Testis (tissue), 3 donors: Measurements from ENCODE around the gene RUNX1. TPM values are rescaled to one million over a fixed set of nuclear protein-coding genes. Genes with fewer than 3 reads are reported as not detected.

ENCODE experiments used
- DNase-seq: peaks from one replicate; pipeline ENCODE4 v3.0.0-alpha.2; 2019
- H3K27ac ChIP-seq, 2 donors: fragments of 200-600 bp; sonication (generic); one replicate each; pipeline ENCODE4 v1.5.1; 2019
- H3K27me3 ChIP-seq: fragments of 200-600 bp; sonication (generic); one replicate; pipeline ENCODE4 v1.5.1; 2019
- H3K36me3 ChIP-seq: fragments of 200-600 bp; sonication (generic); one replicate; pipeline ENCODE4 v1.5.1; 2017; ENCODE audit warnings: low read depth; ENCODE audit errors: missing control alignments
- H3K4me1 ChIP-seq: fragments of 200-600 bp; sonication (generic); one replicate; pipeline ENCODE4 v1.5.1; 2019
- H3K4me3 ChIP-seq, 2 donors: fragments of 200-600 bp; sonication (generic); one replicate each; pipeline ENCODE4 v1.5.1; 2017 to 2019
- H3K9me3 ChIP-seq: fragments of 200-600 bp; sonication (generic); one replicate; pipeline ENCODE4 v1.5.1; 2017
- CTCF ChIP-seq, 3 experiments: fragments of 450-650 bp in 2 of 3; fragments of 200-600 bp in 1 of 3; sonication (generic) in 1 of 3; IDR thresholded peaks; one replicate each; pipeline ENCODE4 v1.5.1; 2016 to 2019; ENCODE audit warnings: antibody characterized with exemption in 3 of 3, mild to moderate bottlenecking in 2 of 3, moderate library complexity in 1 of 3
- POLR2A ChIP-seq: fragments of 450-650 bp; IDR thresholded peaks from one replicate; pipeline ENCODE4 v1.6.1; 2017; ENCODE audit warnings: antibody characterized with exemption, mild to moderate bottlenecking, moderate library complexity
- WGBS, 2 donors: methylation state at CpG; one replicate each; pipeline ENCODE4 v1.1.5; 2018; 5-methylcytosine and 5-hydroxymethylcytosine counted together
- intact Hi-C: fragments of 100-400 bp; cut with DNase I; formaldehyde crosslinking; loops from one replicate; pipeline ENCODE4 v1.15.1; 2023; ENCODE audit warnings: low total_unique reads
- polyA plus RNA-seq: library from polyadenylated mRNA; stranded (reverse); fragments of 350-450 nt; fragmentation: Illumina TruSeq; extraction: RNeasy Lipid Tissue Mini Kit (QIAGEN cat#74804); gene quantifications from one replicate; pipeline ENCODE4 v1.2.3, GENCODE V29; 2014; ENCODE audit warnings: low read depth, low replicate concordance; ENCODE audit not compliant: insufficient read depth
- total RNA-seq, 2 donors: library from RNA; depleted of rRNA; stranded (reverse); fragments of >200 nt; gene quantifications; one replicate each; pipeline ENCODE4 v1.2.3, GENCODE V29; 2016

Gene RUNX1
- total and polyA plus RNA-seq, 3 donors from 2014 or later: 11.1 to 28.7 (median 24.3) TPM

- H3K9me3 ChIP-seq: no peaks in the 10 kb centered on the region
- DNase-seq: no peak
- H3K27ac ChIP-seq: no peak overlapping the region
- no peak for TF ChIP-seq CTCF (IDR thresholded peaks at IDR 0.05)
- TF ChIP-seq POLR2A: no peak
- 93 to 96% methylated on average over 5 of the region's 5 CpGs for WGBS, 2 donors
- H3K27me3 ChIP-seq: no peaks in the 10 kb centered on the region
- intact Hi-C loops: no loop called here
- H3K4me3 ChIP-seq: no peak overlapping the region
- no peaks in the 10 kb centered on the region for H3K4me1 ChIP-seq
- no peaks in the 10 kb centered on the region for H3K36me3 ChIP-seq
Measured at GRCh38 chr21:35093514-35093913, 44.4 kb upstream of the RUNX1 start.

GRCh38 chr21:35091496-35091895, 42.4 kb upstream of the RUNX1 start:
- no peaks in the 10 kb centered on the region for H3K36me3 ChIP-seq
- no peaks in the 10 kb centered on the region for H3K9me3 ChIP-seq
- intact Hi-C loops: no loop called here
- no peaks in the 10 kb centered on the region for H3K27me3 ChIP-seq
- H3K4me1 ChIP-seq: no peaks in the 10 kb centered on the region
- no peak overlapping the region for H3K4me3 ChIP-seq
- no peak overlapping the region for H3K27ac ChIP-seq
- TF ChIP-seq CTCF (IDR thresholded peaks at IDR 0.05) (no peak), POLR2A (no peak)
- DNase-seq: no peak
- WGBS, 2 donors: 88 to 92% methylated on average over 3 of the region's 3 CpGs

GRCh38 chr21:35090403-35090802, 41.3 kb upstream of the RUNX1 start:
- intact Hi-C loops: no loop called here
- WGBS, 2 donors: 64 to 71% methylated on average over 4 of the region's 4 CpGs
- no peak overlapping the region for H3K27ac ChIP-seq

GRCh38 chr21:35088319-35088771, 39.2 kb upstream of the RUNX1 start:
- no peak for TF ChIP-seq POLR2A
- Histone ChIP-seq H3K9me3 (no peaks in the 10 kb centered on the region), H3K27me3 (no peaks in the 10 kb centered on the region), H3K27ac (no peak overlapping the region), H3K4me1 (no peaks in the 10 kb centered on the region), H3K4me3 (no peak overlapping the region), H3K36me3 (no peaks in the 10 kb centered on the region)
- no peak for DNase-seq
- intact Hi-C loops: no loop called here
- 81 to 88% methylated on average over 2 of the region's 2 CpGs for WGBS, 2 donors

More at GRCh38 chr21:35090403-35090802, 41.3 kb upstream of the RUNX1 start:
- no peak for DNase-seq
- Histone ChIP-seq H3K4me3 (no peak overlapping the region), H3K36me3 (no peaks in the 10 kb centered on the region), H3K4me1 (no peaks in the 10 kb centered on the region), H3K9me3 (no peaks in the 10 kb centered on the region), H3K27me3 (no peaks in the 10 kb centered on the region)
- TF ChIP-seq POLR2A: no peak
- no peak for TF ChIP-seq CTCF (IDR thresholded peaks at IDR 0.05)

GRCh38 chr21:35086357-35086756, 37.3 kb upstream of the RUNX1 start:
- Histone ChIP-seq H3K27ac (no peak overlapping the region), H3K4me3 (no peak overlapping the region), H3K27me3 (no peaks in the 10 kb centered on the region), H3K4me1 (no peaks in the 10 kb centered on the region), H3K9me3 (no peaks in the 10 kb centered on the region), H3K36me3 (no peaks in the 10 kb centered on the region)
- WGBS, 2 donors: 73 to 82% methylated on average over 2 of the region's 2 CpGs
- no peak for DNase-seq
- intact Hi-C loops: no loop called here
- no peak for TF ChIP-seq POLR2A
- TF ChIP-seq CTCF (IDR thresholded peaks at IDR 0.05): no peak
